ENCODE measurements around the gene DDN. TPM values are rescaled to one million over a fixed set of nuclear protein-coding genes. Genes with fewer than 3 reads are reported as not detected.
A peak's percentile ranks its signal among the peaks of the same experiment; 100 is the strongest.

Gene DDN
- total and polyA plus RNA-seq, 2 donors from 2014 or later = 27.0 TPM; not detected in 1

DNA sequence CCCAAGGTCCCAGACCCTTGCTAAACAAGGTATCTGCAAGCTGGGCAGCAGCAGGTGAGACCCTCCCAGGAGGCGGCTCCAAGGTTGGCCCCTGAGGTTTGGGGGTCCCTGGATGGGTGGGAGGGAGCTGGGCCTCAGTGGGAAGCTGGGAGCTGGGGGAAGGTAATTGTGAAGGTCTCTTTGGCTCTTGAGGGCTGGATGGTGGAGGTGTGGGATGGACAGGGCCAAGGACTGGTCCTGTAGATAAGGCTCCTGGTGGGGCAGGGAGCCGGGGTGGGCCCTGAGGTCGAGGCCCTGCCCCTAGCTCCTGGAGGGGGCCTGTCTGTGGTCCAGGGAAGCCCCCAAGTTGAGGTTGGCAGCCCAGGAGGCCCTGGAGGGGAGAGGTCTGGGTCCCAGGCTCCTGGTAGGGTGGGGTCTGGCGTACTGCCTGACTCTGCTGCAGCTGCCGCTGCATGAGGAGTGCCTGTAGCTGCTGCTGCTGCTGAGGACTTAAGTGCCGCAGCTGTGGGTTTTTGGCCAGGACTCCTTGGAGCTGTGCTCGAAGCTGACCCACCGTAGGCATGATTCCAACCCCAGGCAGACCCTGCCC, 32.5 kb upstream of the DDN start:
- intact Hi-C loops (cut with DNase I) = no loop called here
- Histone ChIP-seq H3K9ac (ENCODE audit: low read length in 3 of 3) (no peak overlapping the region), H3K36me3 (ENCODE audit: control insufficient read depth in 2 of 3, insufficient read depth in 3 of 3, low read length in 3 of 3) (peaks cover 3 to 44% (median 39%) of the 10 kb centered on the region in 3 donors), H3K4me1 (ENCODE audit: control insufficient read depth in 2 of 3, insufficient read depth in 2 of 3, low read depth in 1 of 3, low read length in 3 of 3) (no peaks in the 10 kb centered on the region), H3K9me3 (ENCODE audit: control insufficient read depth in 2 of 3, insufficient read depth in 1 of 3, low read length in 3 of 3) (no peaks in the 10 kb centered on the region), H3K27me3 (ENCODE audit: control insufficient read depth, insufficient read depth, low read length) (no peaks in the 10 kb centered on the region), H3K27ac (ENCODE audit: low read depth in 2 of 2, low read length in 2 of 2) (no peak overlapping the region), H3K4me3 (ENCODE audit: low read length in 3 of 3) (no peak overlapping the region)
- FAIRE-seq = no peak
- TF ChIP-seq, protein P1, sequence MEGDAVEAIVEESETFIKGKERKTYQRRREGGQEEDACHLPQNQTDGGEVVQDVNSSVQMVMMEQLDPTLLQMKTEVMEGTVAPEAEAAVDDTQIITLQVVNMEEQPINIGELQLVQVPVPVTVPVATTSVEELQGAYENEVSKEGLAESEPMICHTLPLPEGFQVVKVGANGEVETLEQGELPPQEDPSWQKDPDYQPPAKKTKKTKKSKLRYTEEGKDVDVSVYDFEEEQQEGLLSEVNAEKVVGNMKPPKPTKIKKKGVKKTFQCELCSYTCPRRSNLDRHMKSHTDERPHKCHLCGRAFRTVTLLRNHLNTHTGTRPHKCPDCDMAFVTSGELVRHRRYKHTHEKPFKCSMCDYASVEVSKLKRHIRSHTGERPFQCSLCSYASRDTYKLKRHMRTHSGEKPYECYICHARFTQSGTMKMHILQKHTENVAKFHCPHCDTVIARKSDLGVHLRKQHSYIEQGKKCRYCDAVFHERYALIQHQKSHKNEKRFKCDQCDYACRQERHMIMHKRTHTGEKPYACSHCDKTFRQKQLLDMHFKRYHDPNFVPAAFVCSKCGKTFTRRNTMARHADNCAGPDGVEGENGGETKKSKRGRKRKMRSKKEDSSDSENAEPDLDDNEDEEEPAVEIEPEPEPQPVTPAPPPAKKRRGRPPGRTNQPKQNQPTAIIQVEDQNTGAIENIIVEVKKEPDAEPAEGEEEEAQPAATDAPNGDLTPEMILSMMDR (IDR thresholded peaks at IDR 0.05; ENCODE audit: borderline replicate concordance, extremely low read depth, insufficient read depth) = no peak
- peak in 1 of 5 donors; percentile 67 for DNase-seq

DNA sequence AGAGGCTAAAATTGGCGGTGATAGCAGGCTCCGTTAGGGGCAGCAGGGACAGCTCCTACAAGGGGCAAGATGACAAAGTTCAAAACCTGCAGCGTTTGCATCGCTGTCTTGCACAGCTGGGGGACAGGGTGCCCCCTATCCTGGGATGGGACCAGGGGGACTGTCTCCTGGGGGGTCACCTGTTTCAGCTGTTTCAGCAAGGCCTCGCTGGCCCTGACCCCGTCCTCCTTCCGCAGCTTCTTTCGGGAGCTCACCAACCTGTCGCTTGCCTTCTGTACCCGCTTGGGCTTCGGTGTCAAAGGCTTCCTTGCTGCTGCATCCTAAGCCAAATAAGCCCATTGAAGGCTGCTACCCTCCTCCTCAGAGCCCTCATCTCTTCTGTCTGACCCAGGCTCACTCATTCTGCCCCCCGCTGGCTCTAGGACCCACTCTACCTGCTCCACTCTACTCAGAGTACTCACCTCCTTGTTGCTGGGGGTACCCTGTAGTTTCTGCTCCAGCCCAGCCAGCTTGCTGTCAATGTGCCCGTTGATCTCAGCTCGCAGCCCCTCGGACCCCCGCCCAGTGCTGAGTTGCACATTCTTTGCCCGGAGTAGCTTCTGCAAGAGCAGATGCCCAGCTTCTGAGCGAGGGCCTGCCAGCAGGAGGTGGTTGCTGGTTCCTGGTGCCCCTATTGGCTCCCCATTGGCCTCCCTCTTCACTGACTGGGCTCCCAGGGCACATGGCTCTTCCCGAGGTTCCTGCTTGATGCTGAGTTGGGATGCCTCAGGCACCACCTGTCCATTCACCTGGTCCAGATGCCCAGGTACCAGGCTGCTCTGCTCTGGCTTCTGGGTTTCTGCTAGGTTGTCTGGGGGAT, 31.8 kb upstream of the DDN start:
- Histone ChIP-seq H3K27ac (ENCODE audit: low read depth in 2 of 2, low read length in 2 of 2) (no peak overlapping the region), H3K36me3 (ENCODE audit: control insufficient read depth in 2 of 3, insufficient read depth in 3 of 3, low read length in 3 of 3) (peaks cover 3 to 50% (median 44%) of the 10 kb centered on the region in 3 donors), H3K4me3 (ENCODE audit: low read length in 3 of 3) (no peak overlapping the region), H3K9ac (ENCODE audit: low read length in 3 of 3) (no peak overlapping the region), H3K4me1 (ENCODE audit: control insufficient read depth in 2 of 3, insufficient read depth in 2 of 3, low read depth in 1 of 3, low read length in 3 of 3) (no peaks in the 10 kb centered on the region), H3K27me3 (ENCODE audit: control insufficient read depth, insufficient read depth, low read length) (no peaks in the 10 kb centered on the region), H3K9me3 (ENCODE audit: control insufficient read depth in 2 of 3, insufficient read depth in 1 of 3, low read length in 3 of 3) (no peaks in the 10 kb centered on the region)
- DNase-seq (peak in 1 of 5 donors; percentile 69), FAIRE-seq (no peak)
- intact Hi-C loops (cut with DNase I) = no loop called here
- TF ChIP-seq, protein P1 (IDR thresholded peaks at IDR 0.05; ENCODE audit: borderline replicate concordance, extremely low read depth, insufficient read depth) = no peak

DNA sequence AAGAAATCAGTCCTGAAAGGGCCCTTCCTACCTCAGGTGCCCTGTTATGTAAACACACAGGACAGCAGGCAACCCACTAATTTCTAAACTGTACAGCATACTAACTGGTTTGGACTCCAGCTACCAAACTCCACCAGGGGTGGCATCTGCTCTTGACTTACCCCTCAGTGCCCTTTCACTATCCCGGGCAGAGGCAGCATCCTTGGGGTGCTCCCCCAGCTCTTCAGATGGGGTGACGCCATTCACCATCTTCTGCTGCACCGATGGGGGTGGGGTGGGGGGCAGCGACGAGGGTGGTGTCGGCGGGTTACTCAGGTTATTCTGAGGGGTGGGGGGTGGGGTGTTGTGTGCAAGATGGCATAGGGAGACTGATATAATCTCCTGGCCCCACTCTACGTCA, 30.9 kb upstream of the DDN start:
- intact Hi-C loops (cut with DNase I) = no loop called here

More for the DNA sequence above, 30.9 kb upstream of the DDN start:
- DNase-seq (peak in 1 of 5 donors; percentile 38), FAIRE-seq (no peak)
- Histone ChIP-seq H3K9me3 (ENCODE audit: control insufficient read depth in 2 of 3, insufficient read depth in 1 of 3, low read length in 3 of 3) (no peaks in the 10 kb centered on the region), H3K4me3 (ENCODE audit: low read length in 3 of 3) (no peak overlapping the region), H3K27ac (ENCODE audit: low read depth in 2 of 2, low read length in 2 of 2) (no peak overlapping the region), H3K36me3 (ENCODE audit: control insufficient read depth in 2 of 3, insufficient read depth in 3 of 3, low read length in 3 of 3) (peaks cover 3 to 57% (median 51%) of the 10 kb centered on the region in 3 donors), H3K27me3 (ENCODE audit: control insufficient read depth, insufficient read depth, low read length) (no peaks in the 10 kb centered on the region), H3K9ac (ENCODE audit: low read length in 3 of 3) (no peak overlapping the region), H3K4me1 (ENCODE audit: control insufficient read depth in 2 of 3, insufficient read depth in 2 of 3, low read depth in 1 of 3, low read length in 3 of 3) (no peaks in the 10 kb centered on the region)
- TF ChIP-seq, protein P1 (IDR thresholded peaks at IDR 0.05; ENCODE audit: borderline replicate concordance, extremely low read depth, insufficient read depth) = no peak
